CD4-positive, alpha-beta T cell treated with Interleukin-6 for 4 hours (primary cell): ENCODE results near the gene ZMIZ1.

Experiments
- DNase-seq: peaks from one replicate; pipeline ENCODE4 v3.0.0-alpha.2; 2020; ENCODE audit warnings: mixed read lengths

ZMIZ1 gene, protein sequence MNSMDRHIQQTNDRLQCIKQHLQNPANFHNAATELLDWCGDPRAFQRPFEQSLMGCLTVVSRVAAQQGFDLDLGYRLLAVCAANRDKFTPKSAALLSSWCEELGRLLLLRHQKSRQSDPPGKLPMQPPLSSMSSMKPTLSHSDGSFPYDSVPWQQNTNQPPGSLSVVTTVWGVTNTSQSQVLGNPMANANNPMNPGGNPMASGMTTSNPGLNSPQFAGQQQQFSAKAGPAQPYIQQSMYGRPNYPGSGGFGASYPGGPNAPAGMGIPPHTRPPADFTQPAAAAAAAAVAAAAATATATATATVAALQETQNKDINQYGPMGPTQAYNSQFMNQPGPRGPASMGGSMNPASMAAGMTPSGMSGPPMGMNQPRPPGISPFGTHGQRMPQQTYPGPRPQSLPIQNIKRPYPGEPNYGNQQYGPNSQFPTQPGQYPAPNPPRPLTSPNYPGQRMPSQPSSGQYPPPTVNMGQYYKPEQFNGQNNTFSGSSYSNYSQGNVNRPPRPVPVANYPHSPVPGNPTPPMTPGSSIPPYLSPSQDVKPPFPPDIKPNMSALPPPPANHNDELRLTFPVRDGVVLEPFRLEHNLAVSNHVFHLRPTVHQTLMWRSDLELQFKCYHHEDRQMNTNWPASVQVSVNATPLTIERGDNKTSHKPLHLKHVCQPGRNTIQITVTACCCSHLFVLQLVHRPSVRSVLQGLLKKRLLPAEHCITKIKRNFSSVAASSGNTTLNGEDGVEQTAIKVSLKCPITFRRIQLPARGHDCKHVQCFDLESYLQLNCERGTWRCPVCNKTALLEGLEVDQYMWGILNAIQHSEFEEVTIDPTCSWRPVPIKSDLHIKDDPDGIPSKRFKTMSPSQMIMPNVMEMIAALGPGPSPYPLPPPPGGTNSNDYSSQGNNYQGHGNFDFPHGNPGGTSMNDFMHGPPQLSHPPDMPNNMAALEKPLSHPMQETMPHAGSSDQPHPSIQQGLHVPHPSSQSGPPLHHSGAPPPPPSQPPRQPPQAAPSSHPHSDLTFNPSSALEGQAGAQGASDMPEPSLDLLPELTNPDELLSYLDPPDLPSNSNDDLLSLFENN

DNA sequence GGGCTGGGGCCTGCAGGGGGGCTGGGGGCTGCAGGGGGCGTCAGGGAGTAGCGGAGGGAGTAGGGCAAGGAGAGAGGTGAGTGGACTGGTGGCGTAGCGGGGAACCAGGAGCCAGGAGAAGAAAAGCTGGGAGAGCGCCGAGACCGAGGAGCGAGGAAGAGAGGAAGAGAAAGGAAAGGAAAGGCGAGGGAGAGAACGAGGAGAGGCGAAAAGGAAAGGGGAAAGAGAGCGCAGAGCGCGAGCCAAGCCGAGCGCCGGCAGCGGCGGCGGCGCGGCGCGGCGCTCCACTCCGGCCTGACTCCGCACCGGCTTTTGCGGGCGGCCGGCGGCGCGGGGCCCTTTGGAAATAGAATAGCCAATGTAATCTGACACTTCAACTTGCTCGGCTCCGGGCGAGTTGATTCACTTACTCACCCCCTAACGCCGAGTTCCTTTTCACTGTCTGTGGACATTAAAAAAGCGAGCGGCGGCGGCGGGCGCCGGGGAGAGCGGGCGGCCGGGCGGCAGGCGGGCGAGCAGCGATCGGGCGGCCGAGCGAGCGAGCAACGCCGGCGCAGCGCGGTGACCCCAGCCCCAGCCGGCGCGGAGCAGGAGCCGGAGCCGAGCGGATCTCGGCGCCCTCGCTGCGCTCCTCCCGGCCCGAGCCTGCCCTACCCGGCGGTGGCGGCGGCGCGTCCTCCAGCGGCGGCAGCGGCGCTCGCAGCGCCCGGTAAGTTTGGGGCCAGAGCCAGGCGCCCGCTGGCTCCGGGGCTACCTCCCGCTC lies at the start of gene ZMIZ1:
Gene ZMIZ1 (plus strand): TSS at position 405 of the 763 bp plus-strand sequence. CDS start 132,667 bp downstream, outside the sequence.
- peak; percentile 85 for DNase-seq

DNA sequence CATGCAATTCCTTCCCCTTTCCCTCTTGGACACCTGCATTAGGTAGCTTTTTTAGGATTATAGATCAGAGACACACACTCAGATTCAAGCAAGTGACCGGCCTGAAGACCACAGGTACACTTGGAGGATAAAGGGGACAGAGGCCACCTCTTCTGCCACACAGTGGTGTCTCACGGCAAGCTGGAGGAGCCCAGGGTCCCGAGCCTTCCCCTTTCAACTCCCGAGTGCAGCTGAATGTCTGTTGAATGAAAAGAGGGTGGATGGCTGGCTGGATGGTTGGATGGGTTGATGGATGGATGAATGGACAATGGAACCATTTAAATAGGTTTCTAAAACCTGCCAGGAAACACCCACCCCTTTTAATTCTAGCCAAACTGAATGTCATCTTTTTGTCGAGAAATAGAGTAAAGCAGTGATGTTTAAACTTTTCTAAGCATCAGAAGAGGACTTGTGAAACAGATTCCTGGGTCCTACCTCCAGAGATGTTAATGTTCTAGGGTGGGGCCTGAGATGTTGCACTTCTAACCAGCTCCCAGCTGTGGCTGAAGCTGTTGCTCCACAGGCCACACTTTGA lies 49.2 kb upstream of the ZMIZ1 start:
- DNase-seq, result no peak

DNA sequence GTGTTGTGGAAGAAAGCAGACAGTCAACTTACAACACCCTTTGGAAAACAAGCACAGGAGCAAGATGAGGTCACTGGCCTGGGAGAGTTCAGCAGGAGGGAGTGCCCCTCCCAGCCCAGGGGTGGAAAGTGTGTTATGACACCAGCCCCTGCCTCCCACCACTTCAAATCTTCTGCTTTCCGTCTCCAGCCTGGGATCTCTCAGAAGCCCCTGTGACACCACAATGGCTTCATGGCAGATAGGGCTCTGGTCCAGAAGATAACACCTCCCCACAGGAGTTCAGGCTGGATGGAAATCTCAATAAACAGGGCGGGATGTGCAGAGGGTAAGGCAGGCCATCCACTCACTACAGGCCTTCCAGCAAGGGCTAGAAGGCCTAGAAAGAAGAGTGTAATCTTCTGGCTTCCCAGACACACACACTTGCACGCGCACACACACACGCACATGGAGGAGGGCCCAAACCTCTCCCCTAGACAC lies 48.7 kb upstream of the ZMIZ1 start:
- DNase-seq, result no peak

DNA sequence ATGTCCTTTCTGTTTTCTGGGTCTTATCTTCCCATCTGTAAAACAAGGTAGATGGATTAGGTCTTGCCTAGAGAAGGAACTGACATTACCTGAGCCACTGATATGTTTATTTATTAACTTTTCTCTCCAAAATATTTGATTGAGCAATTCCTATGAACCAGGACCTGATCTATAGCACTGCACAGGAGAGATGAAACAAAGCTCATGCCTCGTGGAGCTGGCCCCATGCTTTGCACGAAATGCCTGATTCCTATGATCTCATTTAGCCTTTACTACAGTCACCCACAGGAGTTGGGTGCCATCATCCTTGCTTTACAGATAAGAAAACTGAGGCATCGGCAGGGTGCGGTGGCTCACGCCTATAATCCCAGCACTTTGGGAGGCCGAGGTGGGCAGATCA lies 48.2 kb upstream of the ZMIZ1 start:
- DNase-seq, result no peak

DNA sequence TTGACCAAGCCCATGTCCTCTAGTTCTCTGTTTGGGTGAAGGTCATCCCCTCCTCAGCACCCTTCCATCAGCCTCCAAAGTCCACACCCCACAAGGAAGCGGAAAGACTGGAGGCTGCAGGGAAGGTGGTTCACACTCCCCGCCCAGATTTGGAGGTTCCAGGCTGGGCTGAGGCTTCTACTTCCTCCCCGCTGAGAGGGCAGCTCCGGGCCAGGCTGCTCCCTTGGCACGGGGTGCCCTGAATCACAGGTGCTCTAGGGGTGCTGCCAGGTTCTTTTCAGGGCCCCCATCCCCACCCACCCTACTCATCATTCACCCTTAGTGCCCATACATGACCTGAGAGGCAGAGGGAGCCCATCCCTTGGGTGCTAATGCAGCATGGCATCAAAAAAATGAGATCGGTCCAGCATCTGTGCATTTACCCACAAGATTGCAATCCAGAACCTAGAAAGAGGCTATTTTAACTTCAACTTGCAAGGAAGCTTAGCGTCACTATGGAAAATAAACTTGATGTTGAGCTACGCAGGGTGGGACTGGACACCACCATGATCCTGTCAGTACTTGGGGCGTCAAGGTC lies 47.3 kb upstream of the ZMIZ1 start:
- no peak for DNase-seq

DNA sequence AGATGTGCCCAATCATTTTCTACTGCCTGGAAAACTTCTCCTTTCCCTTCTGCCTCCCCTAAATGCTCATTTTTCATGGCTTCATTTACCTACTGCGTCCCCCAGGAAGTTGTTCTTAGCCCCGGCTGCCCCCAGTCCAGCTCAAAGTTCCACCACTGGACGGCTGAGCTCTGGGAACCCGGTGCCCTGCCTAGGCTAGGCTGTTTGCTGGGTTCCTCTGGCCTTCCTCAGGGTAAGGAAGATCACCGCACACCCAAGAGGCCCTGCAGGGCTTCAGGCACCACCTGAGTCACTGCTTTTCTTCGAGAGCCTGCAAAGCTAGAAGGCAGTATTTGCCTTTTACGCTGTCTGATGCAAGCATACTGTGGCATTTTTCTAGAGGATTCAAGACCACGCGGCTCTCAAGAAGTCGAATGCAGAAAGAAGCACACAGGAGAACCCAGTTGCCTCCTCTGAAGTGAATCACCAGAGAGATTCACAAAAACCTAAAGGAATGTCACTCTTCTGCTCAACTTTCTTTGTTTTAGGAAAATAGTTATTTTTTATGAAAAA lies 46.7 kb upstream of the ZMIZ1 start:
- no peak for DNase-seq

DNA sequence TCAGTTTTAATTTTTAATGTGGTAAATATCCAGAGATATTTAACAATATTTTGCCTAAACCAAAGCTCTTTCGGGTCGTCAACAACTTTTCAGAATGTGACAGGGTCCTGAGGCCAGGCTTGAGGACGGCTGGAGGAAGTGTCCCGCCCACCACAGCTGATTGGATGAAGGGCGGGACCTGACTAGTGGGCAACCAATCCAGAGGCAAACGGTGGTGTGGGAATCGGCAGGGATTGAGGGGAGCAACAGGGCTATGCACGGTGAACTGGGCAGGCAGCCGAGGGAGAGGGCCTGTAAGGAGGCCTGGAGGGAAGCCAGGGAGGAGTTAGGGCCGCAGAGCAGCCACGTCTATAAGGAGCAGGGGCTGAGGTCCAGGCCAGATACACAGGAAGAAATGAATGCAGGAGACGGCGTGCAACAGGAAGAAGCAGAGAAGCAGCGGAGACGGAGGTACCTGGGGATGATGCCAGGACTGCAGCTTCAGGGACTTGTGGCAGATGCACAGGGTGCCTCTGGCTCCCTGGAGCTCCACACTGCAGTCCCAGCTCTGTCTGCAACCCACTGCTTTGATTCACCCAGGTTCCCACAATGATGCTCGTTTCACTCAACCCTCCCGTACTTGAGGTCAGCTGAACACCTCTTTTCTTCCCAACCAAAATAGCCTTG lies 46.1 kb upstream of the ZMIZ1 start:
- DNase-seq, result peak; percentile 30

DNA sequence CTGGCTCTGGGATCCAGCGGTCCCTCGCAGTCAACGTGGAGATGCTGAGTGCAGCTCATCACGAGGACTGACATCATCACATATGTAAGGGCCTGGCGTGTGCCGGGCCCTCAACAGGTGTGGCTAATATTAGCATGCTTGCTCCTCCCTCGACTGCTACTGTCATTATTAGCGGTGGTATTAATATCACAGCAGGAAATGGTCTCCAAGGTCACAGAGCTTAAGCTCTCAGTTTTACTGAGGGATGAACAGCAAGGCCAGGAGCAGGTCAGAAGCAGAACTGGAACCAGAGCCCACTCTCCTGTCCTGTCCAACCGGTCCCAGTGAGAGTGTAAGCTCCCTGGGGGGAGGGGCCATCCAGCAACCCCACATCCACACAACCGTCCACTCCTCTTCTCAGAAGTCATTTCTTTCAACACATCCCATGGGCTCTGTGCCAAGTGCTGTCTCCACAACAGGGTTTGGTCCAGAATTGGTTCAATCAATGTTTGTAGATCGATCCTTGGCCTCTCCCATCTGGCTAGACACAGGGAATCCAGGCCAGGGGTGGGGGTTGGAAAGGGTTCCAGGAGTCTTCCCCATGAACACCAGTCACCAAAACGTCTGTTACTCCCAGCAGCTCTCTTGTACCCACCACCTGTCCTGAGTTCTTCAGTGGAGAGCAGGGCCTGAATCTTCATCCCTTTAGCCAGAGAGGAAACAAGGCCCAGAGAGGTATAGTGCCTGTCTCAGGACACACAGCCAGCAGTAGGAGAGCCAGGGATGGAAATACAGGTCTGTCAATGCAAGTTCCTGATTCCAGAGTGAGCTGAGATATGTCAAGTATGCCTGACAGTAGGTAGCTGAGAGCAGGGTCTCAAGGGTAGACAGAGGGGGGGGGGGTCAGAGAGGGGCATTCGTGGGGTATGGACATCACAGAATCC lies 45.3 kb upstream of the ZMIZ1 start:
- no peak for DNase-seq

DNA sequence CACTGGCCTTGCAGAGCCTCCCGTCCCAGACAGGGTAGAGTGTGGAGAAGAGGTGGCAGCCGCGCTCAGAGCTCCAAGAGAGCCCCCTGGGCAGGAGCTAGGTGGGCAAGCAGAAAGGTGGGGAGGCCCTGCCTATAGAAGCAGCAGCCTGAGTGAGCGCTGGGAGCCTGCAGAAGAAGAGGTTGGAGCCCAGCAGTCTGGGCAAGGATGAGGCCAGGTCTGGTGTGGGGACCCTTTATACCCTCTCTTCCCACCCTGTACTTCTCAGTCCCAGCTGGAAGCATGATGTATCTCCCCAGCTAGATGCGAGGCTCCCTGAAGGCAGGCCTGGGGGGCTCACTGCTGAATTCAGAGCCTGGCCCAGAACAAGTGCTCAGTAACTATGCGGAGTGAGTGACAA lies 44.5 kb upstream of the ZMIZ1 start:
- no peak for DNase-seq

DNA sequence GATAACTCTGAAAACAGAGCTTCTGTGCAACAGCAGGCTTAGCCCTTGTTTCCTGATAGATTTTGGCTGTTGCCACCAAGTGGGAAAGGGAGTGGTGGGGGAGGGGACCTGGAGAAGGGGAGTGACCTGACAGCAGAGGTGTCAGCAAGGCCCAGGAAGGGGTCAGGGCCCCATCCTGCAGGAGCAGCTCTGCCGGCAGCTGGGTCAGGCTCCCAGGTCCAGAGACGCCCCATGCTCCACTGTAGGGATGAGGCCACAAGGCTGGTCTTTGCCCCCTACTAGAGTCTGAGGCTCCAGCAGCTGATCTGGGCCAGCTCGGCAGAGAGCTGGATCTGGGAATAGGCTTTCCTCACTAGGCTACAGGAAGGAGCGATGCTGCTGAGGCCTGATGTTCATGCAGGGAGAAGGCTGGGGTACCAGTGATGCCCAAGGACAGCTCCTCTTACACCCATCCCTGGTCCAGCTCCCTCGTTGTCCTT lies 44.0 kb upstream of the ZMIZ1 start:
- DNase-seq, result no peak

DNA sequence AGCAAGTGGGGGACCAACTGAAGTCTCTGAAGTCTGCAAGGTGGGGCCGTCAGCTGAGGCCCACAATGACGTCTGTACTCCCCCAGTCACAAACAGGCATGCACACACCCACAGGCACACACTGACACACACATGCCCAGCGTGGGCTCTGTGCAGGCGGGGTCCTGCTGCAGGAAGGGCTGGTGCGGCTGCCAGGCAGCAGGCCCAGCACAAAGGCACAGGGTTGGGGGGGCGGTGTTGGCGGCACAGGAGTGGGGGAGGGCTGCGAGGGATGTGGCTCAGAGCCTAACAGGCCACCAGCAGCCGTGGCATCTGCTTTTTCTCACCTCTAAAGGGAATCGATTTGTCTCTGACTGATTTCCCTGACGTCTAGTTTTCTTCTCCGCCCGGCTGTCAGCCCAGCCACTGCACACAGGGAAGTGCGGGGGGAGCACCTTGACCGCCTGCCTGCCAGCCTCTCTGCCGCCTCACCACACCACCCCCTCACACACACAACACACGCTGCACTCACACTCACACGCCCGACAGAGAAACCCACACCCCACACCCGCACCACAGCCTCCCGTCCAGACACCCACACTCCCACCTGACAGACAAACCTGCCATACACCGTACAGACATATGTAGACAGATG lies 43.5 kb upstream of the ZMIZ1 start:
- DNase-seq, result peak; percentile 58

DNA sequence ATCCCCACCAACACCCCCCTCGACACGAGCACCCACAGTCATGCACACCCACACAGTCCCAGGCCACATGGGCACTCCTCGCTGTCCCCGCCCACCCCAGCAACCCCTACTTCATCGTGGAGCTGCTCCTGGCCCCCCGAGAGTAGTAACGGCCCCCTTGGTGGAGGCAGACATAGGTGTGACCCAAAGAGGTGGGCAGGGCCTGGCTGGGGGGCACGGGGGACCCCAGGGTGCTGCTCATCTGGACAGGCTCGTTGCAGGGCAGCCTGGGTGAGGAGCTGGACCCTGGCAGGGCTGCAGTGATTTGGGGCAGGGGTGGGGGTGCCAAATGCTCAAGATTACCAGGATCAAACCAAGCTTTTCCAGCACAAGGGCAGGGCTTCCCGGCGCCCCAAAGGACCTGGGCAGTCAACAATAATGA lies 42.4 kb upstream of the ZMIZ1 start:
- DNase-seq, result no peak

DNA sequence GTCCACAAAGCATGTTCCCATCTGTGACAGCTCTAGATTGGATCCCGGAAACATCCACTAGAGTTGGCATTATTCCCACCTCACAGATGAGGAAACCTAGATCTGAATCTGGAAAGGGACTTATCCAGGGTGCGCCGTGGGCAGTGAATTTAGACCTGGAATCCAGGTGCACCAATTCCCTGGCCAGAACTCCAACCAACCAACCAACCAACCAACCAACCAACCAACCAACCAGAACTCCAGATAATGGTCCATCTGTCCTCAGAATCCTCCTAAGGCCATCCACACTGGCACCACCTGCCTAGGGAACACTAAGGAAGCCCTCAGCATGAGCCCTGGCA lies 42.0 kb upstream of the ZMIZ1 start:
- DNase-seq, result no peak

DNA sequence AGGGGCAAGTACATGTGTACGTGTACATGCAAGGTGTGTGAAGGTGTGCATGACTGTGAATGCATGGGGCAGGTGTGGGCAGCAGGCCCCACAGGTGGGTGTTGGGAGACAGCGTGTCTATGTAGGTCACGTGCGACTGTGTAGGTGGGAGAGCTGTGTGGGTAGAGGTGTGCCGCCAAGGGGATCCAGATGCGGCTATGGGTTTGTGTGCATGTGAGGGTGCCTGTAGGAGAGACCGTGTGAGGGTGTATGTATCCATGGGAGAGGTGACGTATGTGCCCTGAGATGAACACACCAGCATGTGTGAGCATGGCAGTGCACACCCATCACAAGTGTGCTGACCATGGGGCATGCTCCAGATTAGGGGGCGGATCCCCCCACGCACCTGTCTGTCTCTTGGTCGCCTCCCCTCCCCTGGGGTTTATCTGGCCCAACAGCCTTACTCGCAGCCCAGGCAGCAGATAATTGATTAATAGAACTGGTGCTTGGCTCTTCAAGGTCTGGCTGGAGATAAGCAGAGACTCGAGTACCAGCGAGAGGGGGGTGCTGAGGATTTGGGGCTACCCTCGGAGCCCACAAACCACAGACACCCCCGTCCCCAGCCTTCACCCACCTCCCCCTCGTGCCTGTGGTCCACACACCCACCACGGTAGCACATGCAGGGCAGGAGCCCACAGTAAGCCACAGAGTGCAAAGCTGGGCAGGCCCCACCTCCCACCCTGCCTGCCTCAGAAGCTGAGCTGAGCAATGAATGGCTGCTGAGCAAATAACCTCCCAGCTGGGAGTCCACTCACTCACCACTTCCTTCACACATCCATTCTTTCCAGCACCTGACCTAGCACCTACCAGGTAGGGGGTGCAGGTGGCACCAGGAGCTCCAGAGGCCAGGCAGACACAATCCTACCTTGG lies 41.4 kb upstream of the ZMIZ1 start:
- peak; percentile 37 for DNase-seq

DNA sequence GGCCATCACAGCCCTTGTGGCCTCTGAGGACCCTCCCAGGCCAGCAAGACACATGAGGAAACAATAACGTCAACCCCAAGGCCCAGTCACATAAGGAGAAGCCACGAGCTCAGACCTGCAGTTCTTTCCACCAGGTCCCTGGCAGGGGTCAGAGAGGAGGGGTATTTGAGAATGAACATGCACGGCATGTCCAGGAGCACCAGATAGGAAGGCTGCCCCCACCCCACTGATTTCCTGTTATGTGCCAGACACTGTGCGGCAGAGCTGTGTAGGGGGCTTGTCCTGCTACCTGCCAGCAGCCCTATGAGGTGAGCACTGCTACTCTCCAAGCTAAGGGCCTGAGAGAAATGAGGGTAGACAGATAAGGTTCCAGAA lies 40.7 kb upstream of the ZMIZ1 start:
- no peak for DNase-seq

DNA sequence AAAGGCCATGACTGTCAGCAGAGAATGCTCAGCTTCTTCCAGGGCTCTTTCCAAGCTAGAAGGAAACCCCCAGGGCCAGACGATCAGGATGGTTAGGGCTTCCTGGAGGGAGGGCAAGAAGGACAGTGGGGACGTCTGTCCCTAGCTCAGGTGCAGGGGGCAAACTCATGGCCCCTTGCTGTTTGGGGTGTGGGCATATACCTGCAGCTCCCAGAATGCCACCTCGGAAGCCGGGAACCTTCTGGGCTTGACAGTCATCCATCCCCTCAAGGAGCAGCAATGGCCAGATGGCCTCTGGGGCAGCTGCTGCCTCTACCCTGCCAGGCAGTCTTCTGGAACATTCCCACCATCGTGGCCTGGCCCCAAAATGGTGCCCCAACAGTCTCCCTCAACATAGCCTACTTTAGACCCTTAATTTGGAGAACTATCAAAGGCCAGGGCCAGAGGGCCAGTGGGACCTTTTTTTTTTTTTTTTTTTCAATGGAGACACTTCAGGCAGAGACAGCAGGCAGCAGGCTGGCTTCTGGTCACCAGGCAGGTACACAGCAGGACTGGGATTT lies 40.2 kb upstream of the ZMIZ1 start:
- DNase-seq, result no peak

DNA sequence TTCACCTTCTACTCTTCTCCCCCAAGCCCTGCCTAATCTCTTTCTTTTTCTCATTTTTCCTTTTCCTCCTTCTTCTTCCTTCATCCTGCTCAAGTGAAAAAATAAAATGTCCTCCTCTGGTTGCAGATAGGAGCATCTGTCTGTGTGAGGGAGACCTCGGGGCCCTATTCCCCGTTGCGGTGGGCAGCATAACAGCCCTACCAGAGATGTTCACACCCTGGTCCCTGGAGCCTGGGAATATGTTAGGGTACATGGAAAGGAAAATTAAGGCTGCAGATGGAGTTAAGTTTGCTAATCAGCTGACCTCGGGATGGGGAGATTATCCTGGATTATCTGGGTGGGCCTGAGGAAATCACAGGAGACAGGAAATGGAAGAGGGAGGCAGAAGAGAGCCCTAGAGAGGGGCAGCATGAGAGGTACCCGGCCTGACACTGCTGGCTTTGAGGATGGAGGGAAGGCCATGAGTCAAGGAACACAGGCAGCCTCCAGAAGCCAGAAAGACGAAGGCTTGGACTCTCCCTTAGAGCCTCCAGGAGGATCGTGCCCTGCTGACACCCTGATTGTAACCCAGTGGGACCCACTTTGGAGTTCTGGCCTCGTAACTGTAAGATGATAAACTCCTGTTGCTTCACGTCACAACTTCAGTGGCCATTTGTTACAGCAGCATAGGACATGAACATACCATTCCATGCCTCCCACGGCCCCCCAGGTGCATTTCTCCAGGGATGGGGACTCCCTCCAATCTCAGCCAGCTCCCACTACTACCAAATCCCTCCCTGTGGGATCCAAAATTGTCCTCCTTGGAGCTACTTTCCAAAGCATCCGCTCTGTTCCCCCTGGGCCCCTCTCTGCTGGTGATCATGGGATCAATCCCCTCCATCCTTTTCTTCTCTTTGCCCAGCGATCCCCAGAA lies 39.0 kb upstream of the ZMIZ1 start:
- no peak for DNase-seq
